Astrocyte (in vitro differentiated cells and primary cell): ENCODE data around the gene NOCT.

Source experiments
- CTCF ChIP-seq: IDR thresholded peaks from 2 replicates; pipeline ENCODE4 v1.5.1; 2011; ENCODE audit warnings: low read depth, mild to moderate bottlenecking, inconsistent platforms, low read length, moderate library complexity; ENCODE audit not compliant: insufficient read depth
- EZH2 ChIP-seq: IDR thresholded peaks from 2 replicates; pipeline ENCODE4 v1.6.1; 2012; ENCODE audit warnings: mild to moderate bottlenecking, low read length, inconsistent platforms; ENCODE audit not compliant: insufficient read depth

DNA sequence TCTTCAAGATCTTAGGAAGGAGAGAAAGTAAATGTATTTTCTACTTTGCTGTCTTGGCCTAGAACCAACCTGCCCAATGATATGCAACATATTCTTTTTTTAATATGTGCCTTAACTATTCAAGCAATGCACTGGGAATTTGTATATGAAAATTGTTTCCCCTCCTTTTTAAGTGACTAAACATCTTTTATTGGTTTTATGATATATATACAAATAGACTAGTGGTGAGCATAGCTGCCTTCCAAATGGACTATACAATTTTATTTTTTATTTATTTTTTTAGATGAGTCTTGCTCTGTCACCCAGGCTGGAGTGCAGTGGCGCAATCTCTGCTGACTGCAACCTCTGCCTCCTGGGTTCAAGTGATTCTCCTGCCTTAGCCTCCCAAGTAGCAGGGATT lies 10.3 kb downstream of the NOCT start:
- TF ChIP-seq CTCF: no peak
- TF ChIP-seq EZH2: no peak
